Measurements from ENCODE around the gene IGFN1. TPM values are rescaled to one million over a fixed set of nuclear protein-coding genes. Genes with fewer than 3 reads are reported as not detected.
"Not testable (repeated sequence)": the region's sequence is repeated elsewhere in the genome, so short reads cannot be mapped to it uniquely, and the experiment has no call there.

The IGFN1 gene
- total and polyA plus RNA-seq, 4 donors, result 0.03 to 0.14 (median 0.08) TPM; not detected in 1

DNA sequence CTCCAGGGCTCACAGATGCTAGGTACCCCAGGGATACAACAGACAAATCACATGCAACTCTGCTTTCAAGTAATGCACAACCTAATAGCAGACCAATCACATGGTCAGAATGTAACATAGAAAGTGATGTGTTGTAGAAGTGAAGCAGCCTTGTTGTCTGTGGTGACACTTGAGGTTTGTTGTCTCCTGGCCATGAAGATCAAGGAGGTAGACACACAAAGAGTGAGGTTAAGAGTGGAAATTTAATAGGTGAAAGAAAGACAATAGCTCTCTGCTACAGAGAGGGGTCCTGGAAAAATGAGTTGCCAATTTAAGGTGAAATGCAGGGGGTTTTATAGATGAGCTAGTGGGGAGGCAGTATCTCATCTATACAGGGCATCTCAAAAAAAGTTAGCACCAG, 33.8 kb upstream of the IGFN1 start:
- Histone ChIP-seq H3K27me3 (ENCODE audit: control insufficient read depth in 4 of 4, insufficient read depth in 4 of 4, low read length in 3 of 4) (no peaks in the 10 kb centered on the region), H3K36me3 (ENCODE audit: control insufficient read depth in 4 of 4, insufficient read depth in 3 of 4, low read depth in 1 of 4, low read length in 3 of 4) (no peaks in the 10 kb centered on the region), H3K4me1 (ENCODE audit: control insufficient read depth in 4 of 4, insufficient read depth in 4 of 4, low read length in 3 of 4) (peaks cover 5 to 16% (median 12%) of the 10 kb centered on the region in 4 donors), H3K9ac (ENCODE audit: low read depth in 1 of 2, low read length in 2 of 2) (no peak overlapping the region), H3K27ac (ENCODE audit: low read depth in 1 of 2, low read length in 2 of 2) (no peak overlapping the region), H3K4me3 (ENCODE audit: low read depth in 1 of 3, low read length in 3 of 3) (no peak overlapping the region), H3K9me3 (ENCODE audit: control insufficient read depth in 4 of 4, low read length in 3 of 4) (no peaks in the 10 kb centered on the region)
- TF ChIP-seq, protein P1, sequence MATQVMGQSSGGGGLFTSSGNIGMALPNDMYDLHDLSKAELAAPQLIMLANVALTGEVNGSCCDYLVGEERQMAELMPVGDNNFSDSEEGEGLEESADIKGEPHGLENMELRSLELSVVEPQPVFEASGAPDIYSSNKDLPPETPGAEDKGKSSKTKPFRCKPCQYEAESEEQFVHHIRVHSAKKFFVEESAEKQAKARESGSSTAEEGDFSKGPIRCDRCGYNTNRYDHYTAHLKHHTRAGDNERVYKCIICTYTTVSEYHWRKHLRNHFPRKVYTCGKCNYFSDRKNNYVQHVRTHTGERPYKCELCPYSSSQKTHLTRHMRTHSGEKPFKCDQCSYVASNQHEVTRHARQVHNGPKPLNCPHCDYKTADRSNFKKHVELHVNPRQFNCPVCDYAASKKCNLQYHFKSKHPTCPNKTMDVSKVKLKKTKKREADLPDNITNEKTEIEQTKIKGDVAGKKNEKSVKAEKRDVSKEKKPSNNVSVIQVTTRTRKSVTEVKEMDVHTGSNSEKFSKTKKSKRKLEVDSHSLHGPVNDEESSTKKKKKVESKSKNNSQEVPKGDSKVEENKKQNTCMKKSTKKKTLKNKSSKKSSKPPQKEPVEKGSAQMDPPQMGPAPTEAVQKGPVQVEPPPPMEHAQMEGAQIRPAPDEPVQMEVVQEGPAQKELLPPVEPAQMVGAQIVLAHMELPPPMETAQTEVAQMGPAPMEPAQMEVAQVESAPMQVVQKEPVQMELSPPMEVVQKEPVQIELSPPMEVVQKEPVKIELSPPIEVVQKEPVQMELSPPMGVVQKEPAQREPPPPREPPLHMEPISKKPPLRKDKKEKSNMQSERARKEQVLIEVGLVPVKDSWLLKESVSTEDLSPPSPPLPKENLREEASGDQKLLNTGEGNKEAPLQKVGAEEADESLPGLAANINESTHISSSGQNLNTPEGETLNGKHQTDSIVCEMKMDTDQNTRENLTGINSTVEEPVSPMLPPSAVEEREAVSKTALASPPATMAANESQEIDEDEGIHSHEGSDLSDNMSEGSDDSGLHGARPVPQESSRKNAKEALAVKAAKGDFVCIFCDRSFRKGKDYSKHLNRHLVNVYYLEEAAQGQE (IDR thresholded peaks at IDR 0.05), result no peak
- no peak for TF ChIP-seq RXRA (IDR thresholded peaks at IDR 0.05)
- DNase-seq (ENCODE audit: low spot score), result no peak

DNA sequence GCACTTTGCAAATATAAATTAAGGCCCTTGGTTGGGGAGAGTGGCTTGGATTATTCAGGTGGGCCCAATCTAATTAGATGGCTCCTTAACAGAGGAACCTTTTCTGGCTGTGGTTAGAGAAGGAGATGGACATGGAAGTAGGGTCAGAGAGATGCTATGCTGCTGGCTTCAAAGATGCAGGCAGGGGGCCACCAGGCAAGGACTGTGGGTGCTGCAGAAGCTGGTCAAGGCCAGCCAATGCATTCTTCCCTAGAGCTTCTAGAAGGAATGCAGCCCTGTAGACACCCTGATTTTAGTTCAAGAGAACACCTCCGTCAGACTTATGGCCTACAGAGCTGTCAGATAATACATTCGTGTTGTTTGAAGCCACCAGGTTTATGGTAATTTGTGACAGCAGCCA, 32.7 kb upstream of the IGFN1 start:
- Histone ChIP-seq H3K4me1 (ENCODE audit: control insufficient read depth in 4 of 4, insufficient read depth in 4 of 4, low read length in 3 of 4) (peaks cover 5 to 14% (median 11%) of the 10 kb centered on the region in 4 donors), H3K27ac (ENCODE audit: low read depth in 1 of 2, low read length in 2 of 2) (no peak overlapping the region), H3K36me3 (ENCODE audit: control insufficient read depth in 4 of 4, insufficient read depth in 3 of 4, low read depth in 1 of 4, low read length in 3 of 4) (no peaks in the 10 kb centered on the region), H3K9me3 (ENCODE audit: control insufficient read depth in 4 of 4, low read length in 3 of 4) (no peaks in the 10 kb centered on the region), H3K4me3 (ENCODE audit: low read depth in 1 of 3, low read length in 3 of 3) (no peak overlapping the region), H3K27me3 (ENCODE audit: control insufficient read depth in 4 of 4, insufficient read depth in 4 of 4, low read length in 3 of 4) (no peaks in the 10 kb centered on the region), H3K9ac (ENCODE audit: low read depth in 1 of 2, low read length in 2 of 2) (no peak overlapping the region)
- TF ChIP-seq GABPA (IDR thresholded peaks at IDR 0.05 in 1 of 2, conservative IDR thresholded peaks at IDR 0.05 in 1 of 2) (no peak), FOXA1 (IDR thresholded peaks at IDR 0.05) (no peak), RAD21 (IDR thresholded peaks at IDR 0.05) (no peak), JUND (IDR thresholded peaks at IDR 0.05) (no peak), HNF4A (conservative IDR thresholded peaks at IDR 0.05) (no peak), TAF1 (conservative IDR thresholded peaks at IDR 0.05) (no peak), HNF4G (IDR thresholded peaks at IDR 0.05) (no peak), FOXA2 (IDR thresholded peaks at IDR 0.05) (no peak), EGR1 (IDR thresholded peaks at IDR 0.05; ENCODE audit: low read depth in 2 of 2) (no peak), RXRA (IDR thresholded peaks at IDR 0.05) (no peak)
- TF ChIP-seq, protein P1 (IDR thresholded peaks at IDR 0.05), result no peak
- TF ChIP-seq, protein P2, sequence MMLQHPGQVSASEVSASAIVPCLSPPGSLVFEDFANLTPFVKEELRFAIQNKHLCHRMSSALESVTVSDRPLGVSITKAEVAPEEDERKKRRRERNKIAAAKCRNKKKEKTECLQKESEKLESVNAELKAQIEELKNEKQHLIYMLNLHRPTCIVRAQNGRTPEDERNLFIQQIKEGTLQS (IDR thresholded peaks at IDR 0.05), result no peak
- TF ChIP-seq, protein P3, sequence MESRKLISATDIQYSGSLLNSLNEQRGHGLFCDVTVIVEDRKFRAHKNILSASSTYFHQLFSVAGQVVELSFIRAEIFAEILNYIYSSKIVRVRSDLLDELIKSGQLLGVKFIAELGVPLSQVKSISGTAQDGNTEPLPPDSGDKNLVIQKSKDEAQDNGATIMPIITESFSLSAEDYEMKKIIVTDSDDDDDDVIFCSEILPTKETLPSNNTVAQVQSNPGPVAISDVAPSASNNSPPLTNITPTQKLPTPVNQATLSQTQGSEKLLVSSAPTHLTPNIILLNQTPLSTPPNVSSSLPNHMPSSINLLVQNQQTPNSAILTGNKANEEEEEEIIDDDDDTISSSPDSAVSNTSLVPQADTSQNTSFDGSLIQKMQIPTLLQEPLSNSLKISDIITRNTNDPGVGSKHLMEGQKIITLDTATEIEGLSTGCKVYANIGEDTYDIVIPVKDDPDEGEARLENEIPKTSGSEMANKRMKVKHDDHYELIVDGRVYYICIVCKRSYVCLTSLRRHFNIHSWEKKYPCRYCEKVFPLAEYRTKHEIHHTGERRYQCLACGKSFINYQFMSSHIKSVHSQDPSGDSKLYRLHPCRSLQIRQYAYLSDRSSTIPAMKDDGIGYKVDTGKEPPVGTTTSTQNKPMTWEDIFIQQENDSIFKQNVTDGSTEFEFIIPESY (IDR thresholded peaks at IDR 0.05), result no peak
- TF ChIP-seq, protein P4, sequence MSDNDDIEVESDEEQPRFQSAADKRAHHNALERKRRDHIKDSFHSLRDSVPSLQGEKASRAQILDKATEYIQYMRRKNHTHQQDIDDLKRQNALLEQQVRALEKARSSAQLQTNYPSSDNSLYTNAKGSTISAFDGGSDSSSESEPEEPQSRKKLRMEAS (IDR thresholded peaks at IDR 0.05), result no peak
- TF ChIP-seq, protein P5, sequence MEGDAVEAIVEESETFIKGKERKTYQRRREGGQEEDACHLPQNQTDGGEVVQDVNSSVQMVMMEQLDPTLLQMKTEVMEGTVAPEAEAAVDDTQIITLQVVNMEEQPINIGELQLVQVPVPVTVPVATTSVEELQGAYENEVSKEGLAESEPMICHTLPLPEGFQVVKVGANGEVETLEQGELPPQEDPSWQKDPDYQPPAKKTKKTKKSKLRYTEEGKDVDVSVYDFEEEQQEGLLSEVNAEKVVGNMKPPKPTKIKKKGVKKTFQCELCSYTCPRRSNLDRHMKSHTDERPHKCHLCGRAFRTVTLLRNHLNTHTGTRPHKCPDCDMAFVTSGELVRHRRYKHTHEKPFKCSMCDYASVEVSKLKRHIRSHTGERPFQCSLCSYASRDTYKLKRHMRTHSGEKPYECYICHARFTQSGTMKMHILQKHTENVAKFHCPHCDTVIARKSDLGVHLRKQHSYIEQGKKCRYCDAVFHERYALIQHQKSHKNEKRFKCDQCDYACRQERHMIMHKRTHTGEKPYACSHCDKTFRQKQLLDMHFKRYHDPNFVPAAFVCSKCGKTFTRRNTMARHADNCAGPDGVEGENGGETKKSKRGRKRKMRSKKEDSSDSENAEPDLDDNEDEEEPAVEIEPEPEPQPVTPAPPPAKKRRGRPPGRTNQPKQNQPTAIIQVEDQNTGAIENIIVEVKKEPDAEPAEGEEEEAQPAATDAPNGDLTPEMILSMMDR (IDR thresholded peaks at IDR 0.05; ENCODE audit: low read depth, low read length, missing input control), result no peak
- 94% methylated on average over 2 of the region's 2 CpGs for WGBS
- no peak for DNase-seq (ENCODE audit: low spot score)

DNA sequence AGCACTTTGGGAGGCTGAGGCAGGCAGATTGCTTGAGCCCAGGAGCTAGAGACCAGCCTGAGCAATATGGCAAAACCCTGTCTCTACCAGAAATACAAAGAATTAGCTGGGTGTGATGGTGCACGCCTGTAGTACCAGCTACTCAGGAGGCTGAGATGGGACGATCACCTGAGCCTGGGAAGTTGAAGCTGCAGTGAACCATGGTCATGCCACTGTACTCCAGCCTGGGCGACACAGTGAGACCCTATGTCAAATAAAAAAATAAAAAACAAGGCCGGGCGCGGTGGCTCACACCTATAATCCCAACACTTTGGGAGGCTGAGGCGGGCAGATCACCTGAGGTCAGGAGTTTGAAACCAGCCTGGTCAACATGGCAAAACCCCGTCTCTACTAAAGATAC, 27.6 kb upstream of the IGFN1 start:
- not testable (repeated sequence) for H3K4me1 ChIP-seq (ENCODE audit: control insufficient read depth in 4 of 4, insufficient read depth in 4 of 4, low read length in 3 of 4); H3K9ac ChIP-seq (ENCODE audit: low read depth in 1 of 2, low read length in 2 of 2); H3K27me3 ChIP-seq (ENCODE audit: control insufficient read depth in 4 of 4, insufficient read depth in 4 of 4, low read length in 3 of 4); H3K27ac ChIP-seq (ENCODE audit: low read depth in 1 of 2, low read length in 2 of 2); H3K9me3 ChIP-seq (ENCODE audit: control insufficient read depth in 4 of 4, low read length in 3 of 4); DNase-seq (ENCODE audit: low spot score); H3K36me3 ChIP-seq (ENCODE audit: control insufficient read depth in 4 of 4, insufficient read depth in 3 of 4, low read depth in 1 of 4, low read length in 3 of 4); H3K4me3 ChIP-seq (ENCODE audit: low read depth in 1 of 3, low read length in 3 of 3)
- WGBS, result 94% methylated on average over 8 of the region's 8 CpGs
